ENCODE measurements around the gene SIGLEC5.

SIGLEC5 gene

GRCh38 chr19:51595190-51596175 lies 34.7 kb downstream of the SIGLEC5 start:
- Histone ChIP-seq H3K27me3 (replicated peaks; ENCODE audit: control insufficient read depth, insufficient read depth, low read length) (no peaks in the 10 kb centered on the region), H3K4me3 (replicated peaks; ENCODE audit: low read depth, low read length) (peak overlapping the region; percentile 83), H3K36me3 (ENCODE audit: control insufficient read depth, insufficient read depth, low read length) (no peaks in the 10 kb centered on the region)
- TF ChIP-seq CTCF (IDR thresholded peaks at IDR 0.05; ENCODE audit: insufficient read depth, low read length, poor library complexity, severe bottlenecking), result no peak
- DNase-seq (ENCODE audit: extremely low read depth, insufficient read length), result no peak

GRCh38 chr19:51594774-51595109 lies 35.5 kb downstream of the SIGLEC5 start:
- H3K27me3 ChIP-seq (replicated peaks; ENCODE audit: control insufficient read depth, insufficient read depth, low read length), result no peaks in the 10 kb centered on the region
- no peak for DNase-seq (ENCODE audit: extremely low read depth, insufficient read length)
- no peaks in the 10 kb centered on the region for H3K36me3 ChIP-seq (ENCODE audit: control insufficient read depth, insufficient read depth, low read length)
- no peak for TF ChIP-seq CTCF (IDR thresholded peaks at IDR 0.05; ENCODE audit: insufficient read depth, low read length, poor library complexity, severe bottlenecking)
- peak overlapping the region; percentile 83 for H3K4me3 ChIP-seq (replicated peaks; ENCODE audit: low read depth, low read length)

- H3K4me3 ChIP-seq (replicated peaks; ENCODE audit: low read depth, low read length), result peak overlapping the region; percentile 83
- peak; percentile 94 for DNase-seq (ENCODE audit: extremely low read depth, insufficient read length)
- no peaks in the 10 kb centered on the region for H3K36me3 ChIP-seq (ENCODE audit: control insufficient read depth, insufficient read depth, low read length)
- H3K27me3 ChIP-seq (replicated peaks; ENCODE audit: control insufficient read depth, insufficient read depth, low read length), result no peaks in the 10 kb centered on the region
- no peak for TF ChIP-seq CTCF (IDR thresholded peaks at IDR 0.05; ENCODE audit: insufficient read depth, low read length, poor library complexity, severe bottlenecking)
Observed at GRCh38 chr19:51593969-51594773, 36.0 kb downstream of the SIGLEC5 start.

GRCh38 chr19:51593138-51593890 lies 36.9 kb downstream of the SIGLEC5 start:
- peak overlapping the region; percentile 83 for H3K4me3 ChIP-seq (replicated peaks; ENCODE audit: low read depth, low read length)
- DNase-seq (ENCODE audit: extremely low read depth, insufficient read length), result no peak
- H3K36me3 ChIP-seq (ENCODE audit: control insufficient read depth, insufficient read depth, low read length), result no peaks in the 10 kb centered on the region
- no peaks in the 10 kb centered on the region for H3K27me3 ChIP-seq (replicated peaks; ENCODE audit: control insufficient read depth, insufficient read depth, low read length)
- no peak for TF ChIP-seq CTCF (IDR thresholded peaks at IDR 0.05; ENCODE audit: insufficient read depth, low read length, poor library complexity, severe bottlenecking)

GRCh38 chr19:51592521-51592920 lies 37.7 kb downstream of the SIGLEC5 start:
- TF ChIP-seq CTCF (IDR thresholded peaks at IDR 0.05; ENCODE audit: insufficient read depth, low read length, poor library complexity, severe bottlenecking), result no peak
- no peaks in the 10 kb centered on the region for H3K27me3 ChIP-seq (replicated peaks; ENCODE audit: control insufficient read depth, insufficient read depth, low read length)
- no peaks in the 10 kb centered on the region; the same call in 1 of the 2 replicates for H3K36me3 ChIP-seq (ENCODE audit: control insufficient read depth, insufficient read depth, low read length)
- H3K4me3 ChIP-seq (replicated peaks; ENCODE audit: low read depth, low read length), result no peak overlapping the region
- DNase-seq (ENCODE audit: extremely low read depth, insufficient read length), result no peak
